ENCODE results near the gene GPX4. TPM values are rescaled to one million over a fixed set of nuclear protein-coding genes. Genes with fewer than 3 reads are reported as not detected.

Gene GPX4
- total and polyA plus RNA-seq, 12 donors, result 332 to 1,424 (median 704) TPM

DNA sequence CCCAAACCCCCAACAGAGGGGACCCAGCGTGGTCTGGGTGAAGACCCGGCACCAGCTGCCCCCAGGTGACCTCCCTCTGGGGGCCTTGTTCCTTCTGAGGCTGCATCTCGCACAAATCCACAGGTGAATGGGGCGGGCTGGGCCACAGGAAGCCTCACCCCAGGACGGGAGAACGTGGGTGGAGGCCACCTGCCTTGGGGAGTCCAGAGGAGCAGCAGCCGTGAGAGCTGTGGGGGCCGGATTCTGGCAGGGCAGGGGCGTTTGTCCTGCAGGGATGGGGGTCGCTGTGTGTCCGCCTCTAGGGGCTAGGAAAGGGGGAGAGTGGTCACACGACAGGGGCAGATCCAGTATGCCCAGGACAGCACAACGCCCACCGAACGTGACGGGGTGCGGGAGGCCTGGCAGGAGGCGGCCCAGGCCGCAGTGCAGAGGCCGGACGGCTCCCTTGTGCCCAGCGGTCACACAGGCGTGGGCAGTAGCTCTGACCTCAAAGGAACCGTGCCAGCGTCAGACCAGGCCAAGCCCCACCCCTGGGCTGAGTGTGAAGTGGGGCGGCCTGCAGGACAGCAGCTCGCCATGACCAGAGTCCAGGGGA lies 15.3 kb upstream of the GPX4 start:
- Histone ChIP-seq H3K36me3 (replicated peaks in 1 of 2) (peaks cover 0 to 48% of the 10 kb centered on the region in 2 donors), H3K27me3 (no peaks in the 10 kb centered on the region), H3K4me3 (no peak overlapping the region), H3K9me3 (replicated peaks in 1 of 3) (no peaks in the 10 kb centered on the region), H3K4me1 (replicated peaks in 1 of 2) (peaks cover 2 to 7% of the 10 kb centered on the region in 2 donors), H3K27ac (peak overlapping the region in 4 of 5 donors; percentile 7 to 80 (median 49))
- TF ChIP-seq, protein P1, sequence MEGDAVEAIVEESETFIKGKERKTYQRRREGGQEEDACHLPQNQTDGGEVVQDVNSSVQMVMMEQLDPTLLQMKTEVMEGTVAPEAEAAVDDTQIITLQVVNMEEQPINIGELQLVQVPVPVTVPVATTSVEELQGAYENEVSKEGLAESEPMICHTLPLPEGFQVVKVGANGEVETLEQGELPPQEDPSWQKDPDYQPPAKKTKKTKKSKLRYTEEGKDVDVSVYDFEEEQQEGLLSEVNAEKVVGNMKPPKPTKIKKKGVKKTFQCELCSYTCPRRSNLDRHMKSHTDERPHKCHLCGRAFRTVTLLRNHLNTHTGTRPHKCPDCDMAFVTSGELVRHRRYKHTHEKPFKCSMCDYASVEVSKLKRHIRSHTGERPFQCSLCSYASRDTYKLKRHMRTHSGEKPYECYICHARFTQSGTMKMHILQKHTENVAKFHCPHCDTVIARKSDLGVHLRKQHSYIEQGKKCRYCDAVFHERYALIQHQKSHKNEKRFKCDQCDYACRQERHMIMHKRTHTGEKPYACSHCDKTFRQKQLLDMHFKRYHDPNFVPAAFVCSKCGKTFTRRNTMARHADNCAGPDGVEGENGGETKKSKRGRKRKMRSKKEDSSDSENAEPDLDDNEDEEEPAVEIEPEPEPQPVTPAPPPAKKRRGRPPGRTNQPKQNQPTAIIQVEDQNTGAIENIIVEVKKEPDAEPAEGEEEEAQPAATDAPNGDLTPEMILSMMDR (IDR thresholded peaks at IDR 0.05), result no peak
- no peak for TF ChIP-seq POLR2A (IDR thresholded peaks at IDR 0.05)
- 57 to 88% (median 81%) methylated on average over 6 to 27 of the region's 27 CpGs for WGBS, 4 donors
- peak in 1 of 7 donors; percentile 46 for DNase-seq
- intact Hi-C loops (cut with DNase I), result no loop called here

DNA sequence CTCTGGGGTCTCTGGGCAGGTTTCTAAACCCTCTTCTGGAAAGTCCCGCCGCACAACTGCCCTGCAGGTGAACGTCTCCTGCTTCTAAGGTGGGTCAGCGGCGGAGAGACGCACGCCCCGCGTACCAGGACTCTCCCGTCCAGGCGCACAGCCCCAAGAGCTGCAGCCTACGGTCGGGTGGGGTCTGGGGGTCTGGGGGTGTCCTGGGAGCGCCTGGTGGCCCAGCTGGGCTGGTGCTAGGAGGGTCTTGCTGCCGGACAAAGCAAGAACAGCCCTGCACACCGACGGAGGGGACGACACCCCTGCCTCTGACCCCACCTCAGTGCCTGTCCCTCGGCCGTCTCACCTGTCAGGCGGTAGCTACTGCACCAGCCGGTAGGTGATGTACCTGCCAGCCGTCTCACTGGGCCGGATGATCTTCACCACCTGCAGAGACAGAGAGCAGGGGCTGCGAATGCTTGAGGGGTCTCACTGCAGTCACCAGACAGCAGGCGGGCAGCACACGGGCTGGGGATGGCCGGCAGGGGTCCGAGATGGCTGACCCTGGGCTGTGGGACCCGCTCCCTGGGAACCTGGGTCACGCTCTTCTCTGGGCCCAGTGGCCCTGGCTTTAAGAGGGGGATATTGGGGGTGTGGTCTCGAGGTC lies 14.5 kb upstream of the GPX4 start:
- Histone ChIP-seq H3K4me1 (replicated peaks in 1 of 2) (peaks cover 9 to 15% of the 10 kb centered on the region in 2 donors), H3K27ac (peak overlapping the region in 1 of 5 donors; percentile 80), H3K4me3 (no peak overlapping the region), H3K36me3 (replicated peaks in 1 of 2) (peaks cover 0 to 50% of the 10 kb centered on the region in 2 donors), H3K9me3 (replicated peaks in 1 of 3) (no peaks in the 10 kb centered on the region), H3K27me3 (no peaks in the 10 kb centered on the region)
- DNase-seq, result no peak
- intact Hi-C loops (cut with DNase I), result no loop called here
- TF ChIP-seq, protein P1 (IDR thresholded peaks at IDR 0.05), result no peak
- TF ChIP-seq POLR2A (IDR thresholded peaks at IDR 0.05), result no peak
- 91 to 94% (median 93%) methylated on average over 11 to 32 of the region's 32 CpGs for WGBS, 4 donors

DNA sequence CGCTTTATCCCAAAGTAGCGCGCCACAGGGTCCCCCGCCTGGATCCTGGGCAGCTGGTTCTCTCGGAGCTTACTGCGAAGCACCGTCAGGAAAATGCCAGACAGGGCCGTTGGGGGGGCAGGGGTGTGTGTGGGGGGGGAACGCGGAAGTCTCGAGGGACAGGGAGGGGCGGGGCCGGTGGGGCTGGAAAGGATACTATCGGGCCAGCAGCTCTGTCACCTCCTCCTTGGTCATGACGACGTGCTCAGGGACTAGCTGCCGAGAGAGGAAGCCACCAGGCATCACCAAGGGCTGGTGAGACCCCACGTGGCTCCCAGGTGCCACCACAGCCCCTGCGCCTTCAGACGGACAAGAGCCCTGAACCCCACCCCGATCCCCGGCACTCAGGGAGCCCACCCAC lies 13.9 kb upstream of the GPX4 start:
- TF ChIP-seq, protein P1 (IDR thresholded peaks at IDR 0.05), result no peak
- no peak for TF ChIP-seq POLR2A (IDR thresholded peaks at IDR 0.05)
- Histone ChIP-seq H3K27ac (no peak overlapping the region), H3K9me3 (replicated peaks in 1 of 3) (no peaks in the 10 kb centered on the region), H3K4me3 (no peak overlapping the region), H3K4me1 (replicated peaks in 1 of 2) (peaks cover 13 to 18% of the 10 kb centered on the region in 2 donors), H3K27me3 (no peaks in the 10 kb centered on the region), H3K36me3 (replicated peaks in 1 of 2) (peaks cover 0 to 50% of the 10 kb centered on the region in 2 donors)
- no peak for DNase-seq
- intact Hi-C loops (cut with DNase I), result no loop called here
- 78 to 100% (median 87%) methylated on average over 5 to 22 of the region's 22 CpGs for WGBS, 4 donors

DNA sequence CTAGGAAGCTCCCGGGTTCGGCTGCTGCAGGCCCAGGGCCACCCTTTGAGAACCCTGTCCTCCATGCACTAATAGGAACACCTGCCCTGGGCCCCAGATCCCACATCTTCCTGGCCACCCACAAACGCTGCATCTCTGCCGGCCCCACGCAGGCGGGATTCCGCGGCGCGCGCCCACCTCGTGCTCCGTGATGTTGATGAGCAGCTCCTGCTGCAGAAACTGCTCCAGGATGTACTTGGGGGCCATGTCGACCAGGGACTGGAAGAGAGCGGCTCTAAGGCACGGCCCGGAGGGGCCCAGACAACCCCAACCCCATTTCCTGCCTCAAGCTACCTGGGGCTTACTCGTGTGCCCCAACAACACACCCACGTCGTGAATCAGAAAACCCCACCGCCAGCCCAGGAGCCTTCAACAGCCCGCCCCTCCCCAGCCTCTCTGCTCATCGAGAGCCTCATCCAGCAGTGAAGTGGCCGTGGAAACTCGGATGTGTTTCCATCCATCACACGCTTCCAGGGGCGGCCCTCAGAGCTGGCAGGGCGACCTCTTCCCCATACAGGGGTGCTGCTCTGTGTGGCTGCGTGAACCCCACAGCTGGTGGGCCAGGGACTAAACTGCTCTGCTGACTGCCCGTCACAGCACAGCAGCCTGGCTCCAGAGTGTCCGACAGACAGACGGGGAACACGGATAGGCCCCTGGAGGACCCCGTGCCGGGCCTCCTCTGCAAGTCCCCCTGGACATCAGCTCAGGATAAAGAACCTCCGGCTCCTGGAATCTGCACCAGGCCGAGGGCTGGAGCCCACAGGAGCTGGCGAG lies 12.9 kb upstream of the GPX4 start:
- H3K9me3 ChIP-seq (replicated peaks in 1 of 3), result no peaks in the 10 kb centered on the region
- no peaks in the 10 kb centered on the region for H3K27me3 ChIP-seq
- no peak overlapping the region for H3K27ac ChIP-seq
- H3K4me3 ChIP-seq, result no peak overlapping the region
- H3K36me3 ChIP-seq (replicated peaks in 1 of 2), result peaks cover 0 to 50% of the 10 kb centered on the region in 2 donors
- intact Hi-C loops (cut with DNase I), result no loop called here
- peaks cover 13 to 18% of the 10 kb centered on the region in 2 donors for H3K4me1 ChIP-seq (replicated peaks in 1 of 2)
- WGBS, 4 donors, result 92 to 95% (median 94%) methylated on average over 14 to 38 of the region's 38 CpGs
- TF ChIP-seq POLR2A (IDR thresholded peaks at IDR 0.05), result no peak
- TF ChIP-seq, protein P1 (IDR thresholded peaks at IDR 0.05), result no peak
- no peak for DNase-seq
